ENCODE measurements around the gene AKIP1.
"Not testable (repeated sequence)": the region's sequence is repeated elsewhere in the genome, so short reads cannot be mapped to it uniquely, and the experiment has no call there.

Gene AKIP1

DNA sequence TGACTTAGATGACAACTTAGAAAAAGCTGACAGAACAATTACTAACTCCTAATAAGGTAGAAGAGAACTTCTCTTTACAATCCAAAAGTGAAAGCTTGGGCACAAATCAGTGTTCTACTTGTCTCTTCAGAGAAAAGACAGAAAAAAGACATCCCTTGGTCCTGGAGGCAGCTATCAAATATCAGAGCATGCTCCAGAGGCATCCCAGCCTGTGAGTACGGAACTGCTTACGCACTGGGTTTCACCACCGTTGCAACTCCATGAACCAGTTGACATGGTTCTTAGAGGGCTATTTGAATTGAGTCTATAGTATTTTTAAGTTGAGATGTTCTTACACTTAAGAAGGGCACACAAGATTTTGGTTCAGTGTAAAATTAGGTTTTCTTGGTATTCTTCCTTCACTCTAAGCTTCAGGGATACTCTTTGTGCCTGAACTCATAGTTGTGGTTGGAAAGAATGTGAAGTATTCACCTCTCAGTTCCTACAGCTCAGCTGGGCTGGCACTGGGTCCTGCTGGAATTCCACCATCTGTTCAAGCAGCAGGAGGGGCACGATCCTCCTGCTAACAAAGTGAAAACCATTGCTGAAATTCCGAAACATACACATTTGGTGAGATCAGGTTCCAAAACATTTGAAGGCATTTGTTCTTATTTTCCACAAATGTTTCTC lies 6.3 kb downstream of the AKIP1 start:
- DNase-seq: no peak

DNA sequence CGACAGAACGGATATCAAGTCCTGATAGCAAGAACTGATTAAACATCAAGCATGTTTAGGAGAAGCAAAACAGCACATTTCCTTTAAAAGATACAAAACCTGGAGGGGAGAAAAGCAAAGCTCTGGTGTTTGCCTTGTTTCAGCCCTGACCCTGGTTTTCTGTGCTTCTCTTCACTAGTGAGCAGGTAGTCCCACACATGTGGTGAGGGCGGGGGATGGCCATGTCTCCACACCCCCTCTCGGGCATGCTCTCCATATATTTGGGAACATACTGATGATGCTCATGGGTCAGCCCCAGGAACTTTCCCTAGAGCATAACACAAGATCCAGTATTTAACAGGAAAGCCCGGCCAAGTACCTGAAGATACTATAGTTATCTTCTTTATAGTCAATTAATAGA lies 11.7 kb downstream of the AKIP1 start:
- no peak for DNase-seq

DNA sequence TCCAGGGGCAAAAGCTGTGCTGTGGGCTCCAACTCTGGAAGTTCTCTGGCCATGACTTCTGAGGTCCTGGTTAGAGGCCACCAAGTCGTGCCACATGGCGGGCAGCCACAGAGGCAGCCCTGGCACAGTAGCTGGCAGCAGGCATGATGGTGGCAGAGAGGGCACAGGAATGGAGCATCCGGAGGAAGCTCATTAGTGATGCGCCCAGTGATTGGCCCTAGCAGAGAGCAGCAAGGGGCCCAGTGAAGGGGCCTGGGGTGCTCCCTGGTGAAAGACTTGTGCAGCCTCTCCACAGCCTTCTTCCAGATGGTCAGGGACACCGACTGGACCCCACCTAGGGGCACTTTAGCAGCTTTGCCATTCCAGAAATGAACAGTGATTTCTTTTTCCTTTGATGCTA lies 14.7 kb downstream of the AKIP1 start:
- DNase-seq: no peak

DNA sequence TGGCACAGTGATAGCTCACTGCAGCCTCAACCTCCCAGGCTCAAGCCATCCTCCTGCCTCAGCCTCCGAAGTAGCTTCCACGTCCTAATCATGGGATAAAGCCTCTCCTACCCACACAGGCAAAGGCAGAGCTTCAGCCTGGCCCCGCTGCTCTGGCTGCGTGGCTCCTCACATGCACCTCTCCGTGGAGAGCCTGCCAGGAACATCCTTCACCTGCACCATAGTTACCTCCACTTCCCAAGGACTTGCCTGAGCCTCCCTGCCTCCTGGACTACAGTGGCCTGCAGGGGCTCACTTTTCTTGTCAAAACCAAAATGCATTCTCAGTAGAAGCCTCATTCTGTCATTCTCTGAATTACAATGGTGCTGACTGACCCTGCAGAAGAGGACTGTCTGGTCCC lies 15.2 kb downstream of the AKIP1 start:
- DNase-seq: no peak

DNA sequence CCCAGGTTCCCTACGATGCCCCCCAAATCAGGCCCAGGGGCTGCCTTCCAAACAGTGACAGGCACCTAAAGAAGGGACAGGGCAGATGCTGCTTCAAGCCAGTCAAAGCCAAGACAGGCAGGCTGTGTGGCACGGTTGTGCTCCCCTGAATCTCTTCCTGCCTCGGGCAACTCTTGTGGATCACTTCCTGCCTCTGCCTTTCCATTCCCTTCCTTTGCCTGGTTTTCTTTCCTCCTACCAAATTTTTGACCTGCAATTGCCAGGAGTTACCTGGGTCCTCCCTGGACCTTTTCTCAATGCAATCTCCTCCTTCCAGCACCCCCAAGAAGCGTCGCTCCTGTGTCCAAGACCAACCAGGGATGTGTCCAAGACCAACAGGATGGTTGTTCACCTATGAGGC lies 16.2 kb downstream of the AKIP1 start:
- no peak for DNase-seq

DNA sequence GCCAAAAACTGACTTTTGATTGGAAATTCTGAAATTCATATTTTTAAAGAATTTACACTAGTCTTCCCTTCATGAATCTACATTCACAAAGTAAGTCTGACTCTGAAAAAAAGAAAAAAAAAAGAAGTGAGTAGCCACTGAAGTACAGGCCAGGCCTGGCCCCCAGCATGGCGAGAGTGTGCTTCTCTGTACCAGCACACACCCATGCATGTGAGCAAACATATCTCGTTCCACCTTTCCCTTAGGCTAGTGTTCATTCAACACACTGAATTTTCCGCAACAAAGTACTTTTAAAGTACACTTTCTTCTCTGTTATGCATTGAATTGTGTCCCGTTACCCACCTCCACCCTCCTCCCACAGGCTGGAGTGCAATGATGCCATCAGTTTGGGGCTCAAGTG lies 17.2 kb downstream of the AKIP1 start:
- no peak for DNase-seq

DNA sequence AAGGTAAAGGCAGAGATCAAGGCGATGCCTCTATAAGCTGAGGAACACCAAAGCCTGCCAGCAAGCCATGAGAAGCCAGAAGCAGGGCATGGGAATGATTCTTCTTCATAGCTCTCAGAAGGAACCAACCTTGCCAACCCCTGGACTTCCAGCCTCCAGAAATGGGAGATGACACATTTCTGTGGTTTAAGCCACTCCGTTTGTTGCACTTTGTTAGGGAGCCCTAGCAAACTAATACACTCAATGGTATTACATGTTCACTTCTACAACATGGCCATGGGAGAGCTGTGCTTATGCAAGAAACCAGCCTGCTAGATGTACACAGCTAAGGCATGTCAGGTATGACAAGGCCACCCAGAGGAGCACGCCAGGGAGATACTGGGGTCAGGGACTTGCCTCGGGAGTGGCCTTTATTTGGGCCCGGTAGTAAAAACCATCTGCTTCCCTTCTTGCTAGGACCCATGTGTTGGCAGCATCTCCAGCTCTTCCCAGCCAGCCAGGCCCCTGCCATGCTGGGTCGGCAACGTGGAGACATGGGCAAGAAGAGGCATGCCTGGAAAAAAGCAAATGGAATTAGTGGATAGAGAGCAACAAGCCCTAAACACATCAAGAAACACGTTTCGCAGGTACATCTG lies 18.1 kb downstream of the AKIP1 start:
- no peak for DNase-seq

DNA sequence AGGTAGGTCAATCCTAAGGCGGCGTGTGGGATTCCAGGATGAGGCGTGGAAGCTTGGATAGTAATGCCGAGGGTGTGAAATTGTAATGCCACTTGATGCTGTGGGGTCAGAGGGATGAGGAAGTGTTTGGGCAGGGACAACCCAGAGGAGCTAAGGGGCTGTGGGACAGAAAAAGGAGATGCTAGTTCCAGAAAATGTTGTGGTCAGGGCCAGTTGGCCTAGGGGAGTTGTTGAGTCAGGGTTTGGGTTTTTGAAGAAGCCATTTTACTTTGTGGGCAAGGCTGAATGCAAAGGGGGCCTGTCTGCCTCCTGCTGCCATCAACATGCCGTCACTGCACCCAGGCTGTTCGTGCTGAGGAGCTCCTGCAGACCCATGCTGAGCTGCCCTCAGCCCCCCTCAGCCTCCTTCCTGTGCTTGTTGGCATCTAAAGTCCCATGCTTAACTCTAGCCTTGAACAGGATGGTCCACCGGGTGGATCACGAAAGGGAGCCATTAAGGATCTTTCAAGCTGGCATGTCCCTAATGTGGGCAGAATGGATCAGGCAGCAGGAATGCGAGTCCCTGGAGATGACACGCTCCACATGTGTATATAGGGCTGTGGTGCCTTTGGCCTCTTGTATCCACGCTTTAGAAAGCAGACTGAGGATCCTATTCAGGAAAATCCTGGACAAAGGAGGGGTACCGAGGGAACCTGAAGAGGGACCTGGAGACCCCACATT lies 19.6 kb downstream of the AKIP1 start:
- no peak for DNase-seq

DNA sequence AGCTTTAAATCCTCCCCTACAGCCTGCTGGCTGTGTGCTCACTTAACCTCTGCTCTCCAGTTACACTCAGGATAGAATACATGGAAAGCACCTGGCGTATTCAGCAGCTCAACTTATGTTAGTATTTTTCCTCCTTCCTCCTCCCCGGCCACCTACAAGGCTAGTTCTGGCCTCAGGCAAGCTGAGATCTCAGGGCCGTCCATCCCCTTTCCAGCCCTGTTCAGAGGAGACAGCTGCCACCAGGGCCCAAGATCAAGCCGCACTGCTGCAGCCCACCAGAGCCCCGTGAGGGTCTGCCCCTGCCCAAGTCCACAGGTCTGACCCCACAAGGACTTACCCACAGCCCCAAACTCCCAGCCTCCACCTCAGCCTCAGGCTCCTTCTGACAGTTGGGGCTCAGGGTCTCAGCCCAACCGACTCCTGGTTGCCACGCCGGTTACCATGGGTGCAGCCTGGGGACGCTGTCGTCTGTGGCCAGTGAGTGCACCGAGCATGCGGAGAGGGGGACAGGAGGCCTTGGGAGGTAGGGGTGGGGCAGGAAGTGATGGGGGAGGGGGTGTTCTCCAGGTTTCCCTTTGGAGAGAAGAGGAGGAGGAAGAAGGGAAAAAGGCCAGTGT lies 21.7 kb downstream of the AKIP1 start, which contains the start of gene C11orf16:
C11orf16 (minus strand) TSS at position 384 of the 617 bp plus-strand sequence. CDS start 639 bp downstream, outside the sequence.
- DNase-seq: no peak

DNA sequence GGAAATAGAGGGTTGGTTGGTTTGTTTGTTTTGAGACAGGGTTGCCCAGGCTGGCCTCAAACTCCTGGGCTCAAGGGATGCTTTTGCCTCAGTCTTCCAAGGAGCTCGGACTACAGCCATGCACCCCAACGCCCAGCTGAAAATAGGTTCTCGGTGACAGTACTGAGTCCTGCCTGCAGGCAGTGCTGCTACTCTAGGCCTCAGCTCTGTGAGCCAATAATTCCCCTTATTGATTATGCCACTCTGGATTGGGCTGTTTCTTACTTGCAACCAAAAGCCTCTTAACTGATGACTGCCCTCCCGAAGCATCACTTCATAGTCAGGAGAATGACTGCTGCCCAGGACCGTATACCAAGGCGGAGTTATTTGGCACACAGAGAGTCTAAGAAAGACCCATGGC lies 22.9 kb downstream of the AKIP1 start:
- DNase-seq: no peak

DNA sequence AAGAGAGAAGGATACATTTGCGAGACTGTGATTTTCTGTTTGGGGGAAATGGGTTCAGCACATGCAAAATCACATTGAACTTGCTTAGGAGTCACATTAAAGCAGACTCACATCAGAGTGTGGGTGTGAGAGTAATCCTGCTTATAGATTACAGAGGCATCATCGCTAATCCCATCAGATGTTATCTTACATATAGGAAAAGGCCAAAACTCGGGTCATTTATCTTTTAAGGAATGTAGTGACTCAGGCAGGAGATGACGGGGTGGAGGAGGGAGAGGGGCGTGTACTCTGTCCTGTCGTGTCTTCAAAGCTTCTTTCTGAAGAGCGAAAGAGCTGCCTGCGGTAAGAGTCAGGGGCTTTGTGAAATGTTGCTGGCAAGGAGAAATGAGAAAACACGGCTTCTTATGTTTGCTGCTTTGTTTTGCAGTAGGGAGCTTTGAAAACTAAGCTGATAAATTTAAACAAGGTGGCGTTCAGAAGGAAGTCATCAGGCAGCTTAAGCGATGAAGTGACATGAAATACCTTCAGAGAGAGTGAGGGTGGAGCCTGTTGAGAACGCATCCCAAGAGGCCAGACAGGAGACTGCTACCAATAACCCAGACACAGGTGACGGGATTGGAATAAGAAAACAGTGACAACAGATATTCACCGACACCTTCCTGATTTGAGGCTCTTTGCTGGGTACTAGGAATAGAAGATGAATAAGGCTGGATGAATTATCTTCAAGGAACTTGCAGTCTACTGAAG lies 23.9 kb downstream of the AKIP1 start:
- no peak for DNase-seq

DNA sequence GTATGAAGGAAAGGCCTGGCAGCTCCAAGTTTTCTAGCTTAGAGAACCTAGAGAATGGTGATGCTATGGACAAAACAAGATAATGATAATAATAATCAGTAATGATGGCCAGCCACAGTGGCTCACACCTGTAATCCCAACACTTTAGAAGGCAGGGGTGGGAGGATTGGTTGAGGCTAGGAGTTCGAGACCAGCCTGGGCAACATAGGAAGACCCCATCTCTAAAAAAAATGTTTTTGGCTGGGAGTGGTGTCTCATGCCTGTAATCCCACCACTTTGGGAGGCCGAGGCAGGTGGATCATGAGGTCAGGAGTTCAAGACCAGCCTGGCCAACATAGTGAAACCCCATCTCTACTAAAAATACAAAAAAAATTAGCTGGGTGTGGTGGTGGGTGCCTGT lies 24.8 kb downstream of the AKIP1 start:
- DNase-seq: not testable (repeated sequence)

DNA sequence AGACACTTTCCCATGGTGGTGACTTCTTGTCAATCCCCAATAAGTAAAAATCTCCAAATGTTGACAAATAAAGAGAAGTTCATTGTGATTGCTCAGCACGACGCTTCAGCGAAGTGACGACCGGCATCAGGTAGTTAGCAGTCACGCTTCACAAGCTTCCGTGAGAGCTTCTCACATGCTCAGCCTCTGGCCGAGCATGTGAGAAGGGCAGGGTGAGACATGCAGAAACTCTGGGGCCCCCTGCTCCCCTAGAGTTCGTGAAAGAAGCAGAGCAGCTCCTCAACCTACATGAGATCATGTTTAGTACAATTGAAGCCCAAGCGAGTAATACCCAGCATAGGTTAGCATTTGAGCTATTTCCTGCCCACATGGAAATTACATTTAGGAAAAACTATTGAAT lies 26.2 kb downstream of the AKIP1 start:
- no peak for DNase-seq

DNA sequence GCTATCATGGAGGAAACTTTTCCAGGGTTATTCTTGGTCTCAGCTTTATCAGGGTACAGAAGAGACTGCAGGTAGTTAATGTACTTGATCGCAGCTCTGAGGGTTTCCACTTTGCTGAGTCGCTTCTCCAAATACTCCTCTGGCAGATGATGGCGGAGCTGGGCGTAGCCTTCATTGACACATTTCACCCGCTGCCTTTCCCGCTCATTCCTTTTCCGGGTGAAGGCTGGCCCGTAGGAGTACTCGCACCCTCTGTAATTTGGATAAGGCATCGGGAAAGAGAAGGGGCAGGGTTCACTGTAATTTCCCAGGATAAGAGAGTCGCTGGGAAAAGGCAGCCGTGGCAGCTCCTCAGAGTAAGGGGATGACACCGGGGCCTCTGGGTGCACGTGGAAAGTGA lies 26.7 kb downstream of the AKIP1 start:
- no peak for DNase-seq

DNA sequence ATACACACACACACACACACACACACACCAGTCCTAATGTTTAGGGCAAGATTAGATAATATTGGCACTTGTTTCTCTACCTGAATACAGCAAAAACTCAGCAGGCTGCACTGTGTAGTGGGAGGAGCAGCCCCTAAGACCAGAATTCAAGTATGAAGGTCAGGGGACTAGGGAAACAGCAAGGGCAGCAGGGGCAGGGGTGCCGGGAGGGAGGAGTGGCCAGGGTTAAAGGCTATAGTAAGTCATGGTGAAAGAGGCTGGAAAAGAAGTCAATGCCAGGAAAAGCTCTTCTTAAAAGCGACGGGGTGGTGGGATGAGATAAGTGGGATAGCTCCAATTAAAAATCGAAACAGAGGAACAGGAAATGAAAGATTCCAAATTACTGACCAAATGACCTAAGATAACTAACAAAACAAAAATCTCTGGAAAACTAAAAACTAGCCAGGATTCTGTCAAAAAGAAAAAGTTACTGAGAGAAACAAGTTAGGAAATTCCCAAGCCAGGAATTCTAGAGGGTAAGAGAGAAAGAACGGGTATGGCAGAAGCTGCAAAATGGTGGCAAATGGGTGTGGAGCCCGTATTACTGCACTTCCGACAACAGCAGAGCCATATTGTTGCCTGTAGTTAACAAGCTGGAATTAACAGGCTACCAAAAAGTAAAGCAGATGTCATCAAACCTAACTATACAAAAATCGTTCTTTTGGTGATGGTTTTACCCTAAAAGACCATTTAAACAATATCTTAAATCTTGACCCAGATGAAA lies 30.5 kb downstream of the AKIP1 start:
- DNase-seq: no peak

DNA sequence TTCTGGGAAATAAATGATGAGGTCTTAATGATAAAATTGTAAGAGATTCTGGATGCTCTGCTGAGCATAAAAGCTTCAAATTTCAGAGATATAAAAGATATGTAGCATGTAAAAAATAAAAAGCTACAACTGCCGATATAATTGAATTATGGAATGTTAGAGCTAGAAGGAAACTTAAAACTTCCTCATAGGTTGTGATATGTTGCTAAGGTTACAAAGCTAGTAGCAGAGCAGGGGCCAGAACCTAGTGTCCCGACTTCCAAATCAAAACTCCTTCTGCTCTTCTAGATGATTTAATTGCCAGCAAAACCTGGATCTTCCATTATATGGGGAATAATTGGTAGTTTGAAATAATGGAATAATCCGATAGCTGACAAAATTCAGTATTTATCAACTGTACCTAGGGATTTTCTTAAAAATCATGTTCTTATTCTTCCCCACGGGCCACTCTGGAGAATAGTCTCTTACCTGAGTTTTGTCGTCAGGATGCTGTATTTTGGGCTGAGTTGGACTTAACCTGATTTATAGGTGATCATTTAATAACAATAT lies 31.6 kb downstream of the AKIP1 start, which contains the start of gene ASCL3:
ASCL3 (minus strand) TSS at position 499 of the 549 bp plus-strand sequence. CDS start 4,855 bp downstream, outside the sequence.
- DNase-seq: no peak

DNA sequence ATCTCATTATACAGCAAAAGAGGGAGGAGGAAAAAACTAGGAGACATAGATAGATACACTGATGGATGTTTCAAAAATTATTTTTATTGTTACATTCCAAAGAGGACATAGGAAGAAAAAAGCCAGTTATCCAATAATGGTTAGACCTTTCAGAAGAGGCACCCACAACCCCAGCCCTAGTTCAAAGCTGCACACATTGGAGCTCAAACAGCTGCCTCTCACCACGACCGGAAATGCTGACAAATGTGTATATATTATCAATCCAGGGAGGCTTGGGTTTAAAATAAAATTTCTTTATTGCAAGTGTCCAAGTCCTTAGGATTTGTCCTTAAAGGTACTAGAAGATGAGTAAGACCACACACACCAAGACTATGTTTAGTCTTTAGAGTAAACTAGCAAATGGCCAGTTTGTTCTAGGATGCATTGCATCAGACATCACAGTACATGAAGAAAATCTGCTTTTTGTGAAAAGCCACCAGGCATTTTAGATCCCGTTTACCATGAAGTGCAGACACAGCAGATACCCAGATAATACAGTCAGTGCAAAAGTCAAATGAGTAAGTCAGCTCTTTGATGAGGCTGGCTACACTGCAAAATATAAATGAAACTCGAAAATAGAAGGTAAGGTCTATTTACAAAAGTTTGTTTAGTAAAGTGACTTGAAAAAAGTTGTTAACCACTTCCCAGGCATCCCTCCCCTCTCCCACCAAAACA lies 36.4 kb downstream of the AKIP1 start:
- DNase-seq: no peak

DNA sequence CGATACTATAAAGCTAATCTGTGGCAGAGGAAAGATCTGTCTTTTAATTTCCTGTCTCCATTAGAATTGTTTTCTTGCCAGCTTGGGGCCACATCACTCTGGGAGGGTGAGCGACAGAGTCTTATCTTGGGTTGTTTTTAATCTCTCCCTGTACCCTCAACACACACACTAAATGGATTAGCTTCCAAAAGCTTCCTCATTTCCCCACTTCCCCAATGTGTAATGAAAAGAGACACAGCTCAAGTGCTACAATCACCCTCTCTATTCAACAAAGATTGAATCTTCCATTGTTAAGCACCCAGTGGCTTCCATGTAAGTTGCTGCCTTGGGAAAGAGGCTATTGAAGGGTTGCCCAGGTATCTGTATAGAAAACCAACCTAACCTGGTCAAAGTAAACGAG lies 37.9 kb downstream of the AKIP1 start:
- no peak for DNase-seq

DNA sequence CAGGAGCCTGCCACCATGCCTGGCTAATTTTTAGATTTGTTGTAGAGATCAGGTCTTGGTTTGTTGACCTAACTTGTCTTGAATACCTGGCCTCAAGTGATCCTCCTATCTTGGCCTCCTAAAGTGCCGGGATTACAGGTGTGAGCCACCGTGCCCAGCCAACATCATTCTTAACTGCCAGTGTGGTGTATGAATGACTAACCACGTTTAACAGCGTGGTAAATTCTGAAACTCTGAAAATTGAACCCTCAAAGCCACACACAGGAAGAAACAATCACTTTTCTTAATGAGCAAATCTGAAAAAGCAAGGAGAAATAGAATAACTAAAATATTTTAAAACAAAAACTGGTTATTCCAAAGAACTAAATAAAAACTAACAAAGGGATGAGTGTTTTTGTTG lies 45.9 kb downstream of the AKIP1 start:
- DNase-seq: no peak

DNA sequence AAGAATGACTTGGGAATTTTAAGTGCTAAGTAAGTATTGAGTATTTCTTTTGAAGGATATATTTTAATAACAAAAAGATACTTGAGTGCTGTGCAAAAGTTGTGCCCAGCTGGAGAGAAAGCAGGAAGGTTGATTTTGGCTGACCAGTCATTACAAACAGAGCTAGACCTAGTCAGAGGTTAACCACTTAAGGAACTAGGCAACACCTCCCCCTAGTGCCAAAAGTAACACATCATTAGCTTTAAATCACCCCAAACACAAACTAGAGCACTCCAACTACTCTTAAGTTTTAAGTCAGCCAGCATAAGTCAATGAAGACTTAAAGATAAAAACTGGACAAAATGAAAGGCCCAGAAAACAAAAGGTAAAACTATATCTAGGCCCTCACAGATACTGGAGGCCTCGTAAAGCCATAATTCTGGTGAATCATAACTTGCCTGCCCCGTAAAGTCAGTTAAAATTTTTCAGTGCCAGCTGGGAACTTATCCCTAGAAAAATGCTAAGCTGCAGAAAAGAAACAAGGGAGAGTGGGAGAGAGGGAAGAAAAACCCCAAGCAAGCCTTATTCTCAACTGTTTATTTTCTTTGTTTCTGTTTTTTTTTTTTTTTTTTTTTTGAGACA lies 48.7 kb downstream of the AKIP1 start:
- no peak for DNase-seq

DNA sequence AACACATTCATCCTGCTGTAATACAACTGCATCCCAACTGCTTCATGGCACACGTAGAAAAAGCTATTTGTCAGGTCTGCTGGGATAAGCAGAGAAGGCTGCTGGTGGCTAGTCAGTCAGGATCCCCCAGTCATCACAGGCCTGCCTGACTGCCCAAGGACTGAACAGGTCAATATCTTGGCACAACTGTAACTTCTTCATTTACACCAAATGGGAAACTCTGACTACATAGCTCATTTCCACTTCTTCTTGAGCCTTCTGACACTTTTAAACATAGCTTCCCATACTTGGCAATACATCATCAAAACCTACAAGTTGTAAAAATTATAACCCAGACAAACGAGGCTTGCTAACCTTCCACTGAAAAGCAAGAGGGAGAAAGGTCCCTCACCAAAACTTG lies 50.4 kb downstream of the AKIP1 start:
- no peak for DNase-seq
